GM12878 (cell line): Measurements from ENCODE around the gene SARS2. TPM values are rescaled to one million over a fixed set of nuclear protein-coding genes. Genes with fewer than 3 reads are reported as not detected.

Experiments used
- ESRRA ChIP-seq: IDR thresholded peaks from 2 replicates; pipeline ENCODE4 v1.6.1; 2012; ENCODE audit warnings: mild to moderate bottlenecking, low read length, improper control_type of control experiment
- MEF2B ChIP-seq: fragments of 450-650 bp; IDR thresholded peaks from 2 replicates; pipeline ENCODE4 v1.6.1; 2018; ENCODE audit warnings: mild to moderate bottlenecking, moderate library complexity; ENCODE audit not compliant: partially characterized antibody, poor library complexity, severe bottlenecking
- NFXL1 ChIP-seq: fragments of 450-650 bp; IDR thresholded peaks from 2 replicates; pipeline ENCODE4 v1.6.1; 2017; ENCODE audit warnings: antibody characterized with exemption, mild to moderate bottlenecking, borderline replicate concordance
- PML ChIP-seq: IDR thresholded peaks from 2 replicates; pipeline ENCODE4 v1.6.1; 2012; ENCODE audit warnings: low read length, inconsistent platforms
- RCOR1 ChIP-seq: conservative IDR thresholded peaks from 2 replicates; pipeline ENCODE4 v1.6.1; 2012; ENCODE audit warnings: low read depth, low read length, improper control_type of control experiment
- RFX5 ChIP-seq: IDR thresholded peaks from 2 replicates; pipeline ENCODE4 v1.6.1; 2011; ENCODE audit warnings: low read depth, low read length, improper control_type of control experiment
- TAF1 ChIP-seq: IDR thresholded peaks from 2 replicates; pipeline ENCODE4 v1.6.1; 2011; ENCODE audit warnings: mild to moderate bottlenecking, low read depth, low read length, borderline replicate concordance
- YY1 ChIP-seq: IDR thresholded peaks from 2 replicates; pipeline ENCODE4 v1.6.1; 2011; ENCODE audit warnings: low read depth, mild to moderate bottlenecking, low read length
- ZSCAN29 ChIP-seq: fragments of 450-650 bp; IDR thresholded peaks from 2 replicates; pipeline ENCODE4 v1.6.1; 2017; ENCODE audit warnings: mild to moderate bottlenecking, moderate library complexity
- polyA plus RNA-seq, 11 experiments: library from polyadenylated mRNA; depleted of rRNA in 4 of 11; unstranded in 6 of 11; stranded (reverse) in 5 of 11; fragments of >200 nt; fragmentation: Nextera tagmentation in 4 of 11; fragmentation: Illumina TruSeq in 1 of 11; extraction: Ambion mirVana in 4 of 11; extraction: Trizol in 1 of 11; gene quantifications; 1 replicate in 1 of 11; 2 replicates in 10 of 11; pipeline versions ENCODE4 v1.2.1 to v1.2.3, GENCODE V29; 2011 to 2016; ENCODE audit warnings: inconsistent platforms in 2 of 11, missing spikeins in 2 of 11, low read depth in 1 of 11
- total RNA-seq, 4 experiments: library from RNA; depleted of rRNA in 3 of 4; stranded (reverse); fragments of >200 nt in 3 of 4; fragmentation: Illumina TruSeq in 1 of 4; extraction: Trizol in 1 of 4; gene quantifications; 2 replicates each; pipeline versions ENCODE4 v1.2.1 to v1.2.3, GENCODE V29; 2013 to 2021
- TF ChIP-seq, protein P1 (sequence below): fragments of 450-650 bp; IDR thresholded peaks from 2 replicates; pipeline ENCODE4 v1.6.1; 2017; ENCODE audit warnings: low read depth, mild to moderate bottlenecking, moderate library complexity
- TF ChIP-seq, protein P2 (sequence below): fragments of 450-650 bp; IDR thresholded peaks from 2 replicates; pipeline ENCODE4 v1.6.1; 2018; ENCODE audit warnings: mild to moderate bottlenecking, low read depth, moderate library complexity; ENCODE audit not compliant: partially characterized antibody
- TF ChIP-seq, protein P3 (sequence below): fragments of 450-650 bp; conservative IDR thresholded peaks from 2 replicates; pipeline ENCODE4 v1.6.1; 2017; ENCODE audit warnings: mild to moderate bottlenecking, moderate library complexity
- TF ChIP-seq, protein P4 (sequence below): fragments of 150-350 bp; IDR thresholded peaks from 2 replicates; pipeline ENCODE4 v1.6.1; 2016; ENCODE audit warnings: low read depth, low read length
- TF ChIP-seq, protein P5 (sequence below): IDR thresholded peaks from 2 replicates; pipeline ENCODE4 v1.6.1; 2012; ENCODE audit warnings: low read depth, low read length, improper control_type of control experiment
- TF ChIP-seq, protein P6 (sequence below): fragments of 450-650 bp; IDR thresholded peaks from 2 replicates; pipeline ENCODE4 v1.6.1; 2016; ENCODE audit warnings: mild to moderate bottlenecking

SARS2 gene
- total and polyA plus RNA-seq, 10 of the 15 experiments (the other 5 are each of a cell fraction or from before 2014, with no cell fraction given): 2.6 to 50.3 (median 27.5) TPM

DNA sequence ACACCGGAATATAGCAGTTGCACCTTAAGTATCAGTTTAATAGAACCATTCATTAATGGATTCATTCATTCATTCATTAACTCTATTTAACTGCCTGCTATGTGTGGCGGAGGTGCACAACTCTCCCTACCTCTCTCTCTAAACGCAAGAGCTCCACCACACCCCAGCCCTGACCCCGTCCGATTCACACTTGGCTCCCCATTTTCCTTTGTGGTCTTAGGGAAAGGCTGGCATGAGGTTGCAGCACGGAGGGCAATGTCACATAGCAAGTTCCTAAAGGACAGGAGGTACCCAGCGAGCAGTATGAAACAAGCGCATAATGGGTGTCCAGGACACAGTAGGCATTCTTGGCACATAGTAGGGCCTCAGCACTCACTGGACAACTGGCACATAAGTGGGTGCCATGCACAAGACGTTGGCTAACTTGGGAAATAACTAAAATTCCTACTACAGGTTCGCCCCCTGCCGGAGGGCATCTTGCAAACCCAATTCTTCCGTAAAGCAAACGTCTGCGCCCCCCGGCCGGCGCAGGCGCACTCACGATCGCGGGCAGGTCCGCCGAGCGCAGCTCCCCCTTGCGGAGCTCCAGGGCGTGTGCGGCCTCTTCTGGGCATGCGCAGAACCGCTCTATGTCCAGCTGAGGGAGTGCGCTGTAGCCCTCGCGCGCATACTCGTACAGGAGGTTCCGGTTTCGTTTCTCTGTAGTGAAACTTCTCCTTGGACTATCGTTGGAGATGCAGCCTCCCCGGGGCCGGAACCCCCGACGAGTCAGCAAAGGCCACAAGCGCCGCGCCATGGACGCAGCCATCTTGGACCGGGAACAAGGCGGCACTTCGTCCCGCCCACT lies at the start of gene SARS2 (continued):
- TF ChIP-seq, protein P1, sequence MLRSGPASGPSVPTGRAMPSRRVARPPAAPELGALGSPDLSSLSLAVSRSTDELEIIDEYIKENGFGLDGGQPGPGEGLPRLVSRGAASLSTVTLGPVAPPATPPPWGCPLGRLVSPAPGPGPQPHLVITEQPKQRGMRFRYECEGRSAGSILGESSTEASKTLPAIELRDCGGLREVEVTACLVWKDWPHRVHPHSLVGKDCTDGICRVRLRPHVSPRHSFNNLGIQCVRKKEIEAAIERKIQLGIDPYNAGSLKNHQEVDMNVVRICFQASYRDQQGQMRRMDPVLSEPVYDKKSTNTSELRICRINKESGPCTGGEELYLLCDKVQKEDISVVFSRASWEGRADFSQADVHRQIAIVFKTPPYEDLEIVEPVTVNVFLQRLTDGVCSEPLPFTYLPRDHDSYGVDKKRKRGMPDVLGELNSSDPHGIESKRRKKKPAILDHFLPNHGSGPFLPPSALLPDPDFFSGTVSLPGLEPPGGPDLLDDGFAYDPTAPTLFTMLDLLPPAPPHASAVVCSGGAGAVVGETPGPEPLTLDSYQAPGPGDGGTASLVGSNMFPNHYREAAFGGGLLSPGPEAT: peak; percentile 54
- TF ChIP-seq, protein P2, sequence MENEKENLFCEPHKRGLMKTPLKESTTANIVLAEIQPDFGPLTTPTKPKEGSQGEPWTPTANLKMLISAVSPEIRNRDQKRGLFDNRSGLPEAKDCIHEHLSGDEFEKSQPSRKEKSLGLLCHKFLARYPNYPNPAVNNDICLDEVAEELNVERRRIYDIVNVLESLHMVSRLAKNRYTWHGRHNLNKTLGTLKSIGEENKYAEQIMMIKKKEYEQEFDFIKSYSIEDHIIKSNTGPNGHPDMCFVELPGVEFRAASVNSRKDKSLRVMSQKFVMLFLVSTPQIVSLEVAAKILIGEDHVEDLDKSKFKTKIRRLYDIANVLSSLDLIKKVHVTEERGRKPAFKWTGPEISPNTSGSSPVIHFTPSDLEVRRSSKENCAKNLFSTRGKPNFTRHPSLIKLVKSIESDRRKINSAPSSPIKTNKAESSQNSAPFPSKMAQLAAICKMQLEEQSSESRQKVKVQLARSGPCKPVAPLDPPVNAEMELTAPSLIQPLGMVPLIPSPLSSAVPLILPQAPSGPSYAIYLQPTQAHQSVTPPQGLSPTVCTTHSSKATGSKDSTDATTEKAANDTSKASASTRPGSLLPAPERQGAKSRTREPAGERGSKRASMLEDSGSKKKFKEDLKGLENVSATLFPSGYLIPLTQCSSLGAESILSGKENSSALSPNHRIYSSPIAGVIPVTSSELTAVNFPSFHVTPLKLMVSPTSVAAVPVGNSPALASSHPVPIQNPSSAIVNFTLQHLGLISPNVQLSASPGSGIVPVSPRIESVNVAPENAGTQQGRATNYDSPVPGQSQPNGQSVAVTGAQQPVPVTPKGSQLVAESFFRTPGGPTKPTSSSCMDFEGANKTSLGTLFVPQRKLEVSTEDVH: no peak
- TF ChIP-seq, protein P3, sequence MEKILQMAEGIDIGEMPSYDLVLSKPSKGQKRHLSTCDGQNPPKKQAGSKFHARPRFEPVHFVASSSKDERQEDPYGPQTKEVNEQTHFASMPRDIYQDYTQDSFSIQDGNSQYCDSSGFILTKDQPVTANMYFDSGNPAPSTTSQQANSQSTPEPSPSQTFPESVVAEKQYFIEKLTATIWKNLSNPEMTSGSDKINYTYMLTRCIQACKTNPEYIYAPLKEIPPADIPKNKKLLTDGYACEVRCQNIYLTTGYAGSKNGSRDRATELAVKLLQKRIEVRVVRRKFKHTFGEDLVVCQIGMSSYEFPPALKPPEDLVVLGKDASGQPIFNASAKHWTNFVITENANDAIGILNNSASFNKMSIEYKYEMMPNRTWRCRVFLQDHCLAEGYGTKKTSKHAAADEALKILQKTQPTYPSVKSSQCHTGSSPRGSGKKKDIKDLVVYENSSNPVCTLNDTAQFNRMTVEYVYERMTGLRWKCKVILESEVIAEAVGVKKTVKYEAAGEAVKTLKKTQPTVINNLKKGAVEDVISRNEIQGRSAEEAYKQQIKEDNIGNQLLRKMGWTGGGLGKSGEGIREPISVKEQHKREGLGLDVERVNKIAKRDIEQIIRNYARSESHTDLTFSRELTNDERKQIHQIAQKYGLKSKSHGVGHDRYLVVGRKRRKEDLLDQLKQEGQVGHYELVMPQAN: peak; percentile 39
- TF ChIP-seq MEF2B: no peak
- TF ChIP-seq, protein P4, sequence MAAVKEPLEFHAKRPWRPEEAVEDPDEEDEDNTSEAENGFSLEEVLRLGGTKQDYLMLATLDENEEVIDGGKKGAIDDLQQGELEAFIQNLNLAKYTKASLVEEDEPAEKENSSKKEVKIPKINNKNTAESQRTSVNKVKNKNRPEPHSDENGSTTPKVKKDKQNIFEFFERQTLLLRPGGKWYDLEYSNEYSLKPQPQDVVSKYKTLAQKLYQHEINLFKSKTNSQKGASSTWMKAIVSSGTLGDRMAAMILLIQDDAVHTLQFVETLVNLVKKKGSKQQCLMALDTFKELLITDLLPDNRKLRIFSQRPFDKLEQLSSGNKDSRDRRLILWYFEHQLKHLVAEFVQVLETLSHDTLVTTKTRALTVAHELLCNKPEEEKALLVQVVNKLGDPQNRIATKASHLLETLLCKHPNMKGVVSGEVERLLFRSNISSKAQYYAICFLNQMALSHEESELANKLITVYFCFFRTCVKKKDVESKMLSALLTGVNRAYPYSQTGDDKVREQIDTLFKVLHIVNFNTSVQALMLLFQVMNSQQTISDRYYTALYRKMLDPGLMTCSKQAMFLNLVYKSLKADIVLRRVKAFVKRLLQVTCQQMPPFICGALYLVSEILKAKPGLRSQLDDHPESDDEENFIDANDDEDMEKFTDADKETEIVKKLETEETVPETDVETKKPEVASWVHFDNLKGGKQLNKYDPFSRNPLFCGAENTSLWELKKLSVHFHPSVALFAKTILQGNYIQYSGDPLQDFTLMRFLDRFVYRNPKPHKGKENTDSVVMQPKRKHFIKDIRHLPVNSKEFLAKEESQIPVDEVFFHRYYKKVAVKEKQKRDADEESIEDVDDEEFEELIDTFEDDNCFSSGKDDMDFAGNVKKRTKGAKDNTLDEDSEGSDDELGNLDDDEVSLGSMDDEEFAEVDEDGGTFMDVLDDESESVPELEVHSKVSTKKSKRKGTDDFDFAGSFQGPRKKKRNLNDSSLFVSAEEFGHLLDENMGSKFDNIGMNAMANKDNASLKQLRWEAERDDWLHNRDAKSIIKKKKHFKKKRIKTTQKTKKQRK: no peak
- TF ChIP-seq, protein P5, sequence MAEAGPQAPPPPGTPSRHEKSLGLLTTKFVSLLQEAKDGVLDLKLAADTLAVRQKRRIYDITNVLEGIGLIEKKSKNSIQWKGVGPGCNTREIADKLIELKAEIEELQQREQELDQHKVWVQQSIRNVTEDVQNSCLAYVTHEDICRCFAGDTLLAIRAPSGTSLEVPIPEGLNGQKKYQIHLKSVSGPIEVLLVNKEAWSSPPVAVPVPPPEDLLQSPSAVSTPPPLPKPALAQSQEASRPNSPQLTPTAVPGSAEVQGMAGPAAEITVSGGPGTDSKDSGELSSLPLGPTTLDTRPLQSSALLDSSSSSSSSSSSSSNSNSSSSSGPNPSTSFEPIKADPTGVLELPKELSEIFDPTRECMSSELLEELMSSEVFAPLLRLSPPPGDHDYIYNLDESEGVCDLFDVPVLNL: no peak
- TF ChIP-seq PML: peak; percentile 88
- TF ChIP-seq TAF1: peak; percentile 87
- TF ChIP-seq RCOR1: no peak
- peak; percentile 25; the same call in 1 of the 2 replicates for TF ChIP-seq ESRRA
- TF ChIP-seq, protein P6, sequence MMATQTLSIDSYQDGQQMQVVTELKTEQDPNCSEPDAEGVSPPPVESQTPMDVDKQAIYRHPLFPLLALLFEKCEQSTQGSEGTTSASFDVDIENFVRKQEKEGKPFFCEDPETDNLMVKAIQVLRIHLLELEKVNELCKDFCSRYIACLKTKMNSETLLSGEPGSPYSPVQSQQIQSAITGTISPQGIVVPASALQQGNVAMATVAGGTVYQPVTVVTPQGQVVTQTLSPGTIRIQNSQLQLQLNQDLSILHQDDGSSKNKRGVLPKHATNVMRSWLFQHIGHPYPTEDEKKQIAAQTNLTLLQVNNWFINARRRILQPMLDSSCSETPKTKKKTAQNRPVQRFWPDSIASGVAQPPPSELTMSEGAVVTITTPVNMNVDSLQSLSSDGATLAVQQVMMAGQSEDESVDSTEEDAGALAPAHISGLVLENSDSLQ: no peak
- TF ChIP-seq YY1: peak; percentile 99
- no peak for TF ChIP-seq RFX5
- no peak for TF ChIP-seq NFXL1
- TF ChIP-seq ZSCAN29: no peak
